ENCODE results near the gene AMN.
A peak's percentile ranks its signal among the peaks of the same experiment; 100 is the strongest.
"Not testable (repeated sequence)": the region's sequence is repeated elsewhere in the genome, so short reads cannot be mapped to it uniquely, and the experiment has no call there.

AMN gene

DNA sequence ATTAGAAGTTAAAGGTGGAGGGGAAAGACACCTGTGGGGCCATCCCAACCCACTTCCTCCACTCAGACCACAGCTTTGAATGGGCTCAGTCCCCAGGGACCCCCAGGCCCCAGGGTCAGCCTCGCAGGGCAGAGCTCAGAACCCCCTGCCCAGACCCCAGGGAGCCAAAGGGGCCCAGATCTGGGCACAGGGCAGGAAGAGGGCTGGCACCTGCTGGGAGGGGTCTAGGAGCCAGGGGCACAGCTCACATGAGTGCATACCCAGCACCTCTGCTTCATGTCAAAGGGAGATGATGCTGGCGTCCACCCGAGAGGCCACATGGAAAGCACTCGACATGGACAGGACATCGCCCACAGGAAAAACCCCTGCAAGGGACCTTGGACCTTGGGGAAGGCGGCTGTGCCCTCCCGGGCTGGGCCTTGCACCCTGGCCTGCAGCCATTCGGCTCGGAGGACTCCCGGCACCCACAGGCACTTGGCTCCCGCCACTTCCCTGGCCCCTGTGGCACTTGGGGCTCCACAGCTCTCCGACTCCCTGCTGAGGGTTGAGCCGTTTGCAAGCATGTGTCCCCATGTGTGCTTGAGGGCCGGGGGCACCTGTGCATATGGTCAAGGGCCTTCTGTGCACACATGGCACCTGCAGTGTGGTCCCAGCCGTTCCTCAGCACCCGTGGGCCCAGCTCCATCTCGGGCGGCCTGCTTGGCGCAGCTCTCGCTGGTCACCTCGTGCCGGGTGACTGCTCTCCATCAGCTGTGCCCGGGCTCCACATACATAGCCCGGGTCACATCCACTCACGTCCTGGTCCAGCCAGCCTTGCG, 7.8 kb upstream of the AMN start:
- no peak for DNase-seq

GRCh38 chr14:102915292-102916110, 7.0 kb upstream of the AMN start:
- DNase-seq, result no peak

DNA sequence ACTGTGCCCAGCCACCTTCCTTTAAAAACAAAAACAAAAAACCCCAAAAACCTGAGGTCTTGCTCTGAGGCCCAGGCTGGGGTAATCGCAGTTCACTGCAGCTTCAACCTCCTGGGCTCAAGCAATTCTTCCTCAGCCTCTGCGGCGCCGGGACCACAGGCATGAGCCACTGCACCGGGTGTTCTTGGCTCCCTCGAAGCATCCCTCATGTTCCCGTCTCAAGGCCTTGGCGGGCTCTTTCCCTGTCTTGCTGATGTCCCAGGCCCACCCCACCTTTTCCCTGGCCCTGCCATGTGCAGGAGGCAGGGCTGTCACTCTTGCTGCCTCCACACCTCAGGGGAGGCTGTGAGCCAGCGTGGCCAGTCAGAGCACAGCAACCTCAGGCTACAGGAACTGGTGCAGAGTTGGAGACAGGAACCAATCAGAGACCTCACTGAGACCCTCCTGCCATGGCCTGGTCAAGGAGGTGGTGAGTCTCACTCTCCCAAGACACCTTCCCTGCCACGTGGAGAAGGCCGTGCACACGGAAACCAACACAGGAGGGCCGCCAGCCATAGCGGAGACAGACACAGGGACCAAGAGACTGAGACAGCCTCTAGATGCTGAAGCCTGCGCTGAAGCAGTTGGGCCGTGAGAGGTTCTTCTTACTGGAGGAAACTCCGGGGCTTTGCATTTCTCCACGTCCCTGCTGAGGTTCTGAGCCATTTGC, 6.0 kb upstream of the AMN start:
- DNase-seq, result no peak

GRCh38 chr14:102917056-102917385, 5.4 kb upstream of the AMN start:
- DNase-seq, result no peak

GRCh38 chr14:102917469-102918211, 4.8 kb upstream of the AMN start:
- DNase-seq, result peak; percentile 36

- DNase-seq, result no peak
Observed at GRCh38 chr14:102918438-102918837, 4.0 kb upstream of the AMN start.

DNA sequence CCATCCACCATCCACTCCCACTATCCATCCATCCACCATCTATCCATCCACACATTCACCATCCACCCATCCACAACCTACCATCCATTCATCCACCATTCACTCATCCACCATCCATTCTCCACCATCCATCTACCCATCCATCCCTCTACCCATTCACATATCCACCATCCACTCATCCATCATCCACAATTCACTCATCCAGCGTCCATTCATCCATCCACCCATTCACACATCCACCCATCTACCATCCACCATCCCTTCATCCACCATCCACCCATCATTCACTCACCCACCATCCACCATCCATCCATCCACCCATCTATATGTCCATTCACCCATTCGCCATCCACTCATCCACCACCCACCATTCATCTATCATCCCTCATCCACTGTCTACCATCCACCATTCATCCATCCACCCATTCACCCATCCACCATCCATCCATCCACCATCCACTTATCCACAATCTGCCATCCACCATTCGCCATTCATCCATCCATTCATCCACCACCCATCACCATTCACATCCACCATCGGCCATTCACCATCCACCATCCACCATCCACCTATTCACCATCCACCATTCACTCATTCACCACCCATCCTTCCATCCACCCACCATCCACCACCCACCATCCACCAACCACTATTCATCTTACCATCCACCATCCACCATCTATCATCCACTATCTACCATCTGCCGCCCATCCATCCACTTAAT, 2.0 kb upstream of the AMN start:
- no peak for DNase-seq

DNA sequence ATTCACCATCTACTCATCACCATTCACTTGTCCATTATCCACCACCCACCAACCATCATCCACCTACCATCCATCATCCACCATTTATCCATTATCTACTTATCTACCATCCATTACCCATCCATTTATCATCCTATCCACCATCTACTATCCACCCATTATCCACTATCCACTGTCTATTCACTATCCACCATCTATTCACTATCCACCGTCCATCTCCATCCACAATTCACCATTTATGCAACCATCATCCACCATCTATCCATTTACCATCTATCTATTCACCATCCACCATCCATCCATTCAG, 1.5 kb upstream of the AMN start:
- DNase-seq, result no peak

- DNase-seq, result no peak
Observed at GRCh38 chr14:102923201-102923924, 900 bp downstream of the AMN start.

GRCh38 chr14:102923925-102924486, 1.5 kb downstream of the AMN start:
- DNase-seq, result no peak

- DNase-seq, result no peak
Observed at GRCh38 chr14:102924632-102925588, 2.4 kb downstream of the AMN start.

DNA sequence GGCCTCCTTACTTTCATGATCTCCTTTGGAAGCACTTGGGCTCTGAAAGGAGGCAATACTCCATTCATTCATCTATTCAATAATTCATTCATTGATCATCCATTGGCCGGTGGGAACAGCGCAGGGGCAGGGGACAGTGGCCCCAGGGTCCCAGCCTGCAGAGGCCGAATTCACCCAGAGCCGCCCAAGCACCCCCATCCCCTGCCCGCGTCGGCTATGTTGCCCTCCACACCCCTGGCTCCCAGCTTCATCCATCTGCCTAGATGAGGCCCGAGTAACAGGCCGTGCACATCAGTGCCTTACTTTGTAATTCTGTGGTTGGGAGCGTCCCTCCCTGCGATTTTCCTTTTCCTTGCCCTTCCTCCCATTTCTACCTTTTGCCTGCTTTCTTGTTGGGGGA, 3.2 kb downstream of the AMN start:
- DNase-seq, result no peak

DNA sequence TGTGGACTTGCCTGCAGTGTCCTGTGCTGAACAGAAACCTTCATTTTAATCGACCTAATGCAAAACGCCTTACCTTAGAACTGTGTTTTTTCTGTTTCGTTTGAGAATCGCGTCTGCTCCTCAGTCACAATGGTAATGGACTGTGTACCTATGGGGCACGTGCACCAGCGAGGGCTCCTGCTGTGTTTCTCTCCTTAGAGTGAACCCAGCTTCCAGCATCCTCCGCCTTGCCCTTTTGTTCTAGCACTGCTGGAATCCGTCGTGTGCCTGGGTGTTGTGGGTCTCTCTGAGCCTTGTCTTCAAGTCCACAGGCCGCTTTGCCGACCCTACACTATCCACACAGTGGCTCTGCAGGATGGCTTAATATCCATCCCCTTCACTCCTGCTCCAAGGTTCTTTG, 3.6 kb downstream of the AMN start:
- no peak for DNase-seq

- not testable (repeated sequence) for DNase-seq
Observed at GRCh38 chr14:102926840-102927239, 4.4 kb downstream of the AMN start.

DNA sequence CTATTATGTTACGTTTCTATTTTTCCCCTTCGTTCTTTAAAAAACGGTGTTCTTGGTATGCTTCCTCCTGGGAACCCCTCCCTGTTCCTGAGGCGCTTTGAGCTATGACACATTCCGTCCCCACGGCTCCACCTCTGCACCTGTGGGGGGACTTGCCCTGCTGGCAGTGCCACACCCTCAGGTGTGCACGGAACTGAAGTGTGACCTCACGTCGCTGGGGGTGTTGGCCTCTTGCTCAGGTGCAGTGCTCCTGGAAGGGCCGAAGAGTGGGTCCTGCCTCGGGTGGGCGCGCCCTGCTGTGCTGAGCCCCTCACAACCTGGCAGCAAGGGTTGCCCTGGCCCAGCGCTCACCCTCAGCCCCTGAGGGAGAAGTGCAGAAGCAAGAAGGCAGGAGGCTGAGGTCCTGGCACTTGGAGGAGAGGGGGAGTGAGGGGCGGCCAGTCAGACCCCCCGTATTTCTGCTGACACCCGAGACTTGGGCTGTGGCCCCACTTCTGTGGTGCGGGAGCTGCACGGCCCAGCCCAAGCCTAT, 4.9 kb downstream of the AMN start:
- DNase-seq, result no peak

GRCh38 chr14:102927878-102928411, 5.5 kb downstream of the AMN start:
- DNase-seq, result no peak

DNA sequence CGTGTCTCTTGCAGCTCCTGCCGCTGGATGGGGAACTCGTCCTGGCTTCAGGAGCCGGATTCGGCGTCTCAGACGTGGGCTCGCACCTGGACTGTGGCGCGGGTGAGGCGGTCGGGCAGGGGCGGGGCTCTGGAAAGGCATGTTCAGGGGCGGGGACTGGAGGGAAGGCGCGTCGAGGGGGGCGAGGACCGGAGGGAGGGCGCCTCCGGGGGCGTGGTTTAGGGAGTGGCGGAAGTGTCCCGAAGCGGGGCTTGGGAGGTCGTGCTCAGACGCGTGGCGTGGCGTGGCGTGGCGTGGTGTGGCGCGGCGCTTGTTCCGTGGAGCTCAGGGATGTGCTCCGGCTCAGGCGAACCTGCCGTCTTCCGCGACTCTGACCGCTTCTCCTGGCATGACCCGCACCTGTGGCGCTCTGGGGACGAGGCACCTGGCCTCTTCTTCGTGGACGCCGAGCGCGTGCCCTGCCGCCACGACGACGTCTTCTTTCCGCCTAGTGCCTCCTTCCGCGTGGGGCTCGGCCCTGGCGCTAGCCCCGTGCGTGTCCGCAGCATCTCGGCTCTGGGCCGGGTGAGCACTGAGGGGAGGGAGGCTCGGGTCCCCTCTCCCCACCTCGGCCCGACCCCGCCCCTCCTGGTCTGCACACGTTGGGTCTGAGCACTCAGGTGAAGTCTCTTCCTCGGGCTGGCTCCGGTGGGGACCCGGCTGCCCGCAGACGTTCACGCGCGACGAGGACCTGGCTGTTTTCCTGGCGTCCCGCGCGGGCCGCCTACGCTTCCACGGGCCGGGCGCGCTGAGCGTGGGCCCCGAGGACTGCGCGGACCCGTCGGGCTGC, 6.2 kb downstream of the AMN start:
- peak; percentile 55 for DNase-seq

GRCh38 chr14:102929241-102930137, 7.0 kb downstream of the AMN start:
- no peak for DNase-seq
